Lower leg skin (tissue), 3 donors: Measurements from ENCODE around the gene CAVIN3.

ENCODE experiments used
- CTCF ChIP-seq, 3 donors: fragments of 450-650 bp; IDR thresholded peaks; one replicate each; pipeline ENCODE4 v1.5.1; 2016; ENCODE audit warnings: antibody characterized with exemption in 3 of 3, mild to moderate bottlenecking in 3 of 3, moderate library complexity in 2 of 3
- POLR2A ChIP-seq, 2 donors: fragments of 450-650 bp; IDR thresholded peaks; one replicate each; pipeline ENCODE4 v1.6.1; 2016 to 2017; ENCODE audit warnings: antibody characterized with exemption in 2 of 2, mild to moderate bottlenecking in 1 of 2, moderate library complexity in 1 of 2

GRCh38 chr11:6362185-6362872 is 42.0 kb upstream of the CAVIN3 start:
- TF ChIP-seq CTCF (IDR thresholded peaks at IDR 0.05) (no peak), POLR2A (IDR thresholded peaks at IDR 0.05) (no peak)
